Ovary (tissue), 3 donors: ENCODE results near the gene PTPRA.

Experiments
- CTCF ChIP-seq, 3 donors: fragments of 450-650 bp in 2 of 3; fragments of 200-600 bp in 1 of 3; IDR thresholded peaks; one replicate each; pipeline versions ENCODE4 v1.5.1 to v1.8.0; 2016 to 2022; ENCODE audit warnings: antibody characterized with exemption in 3 of 3, mild to moderate bottlenecking in 1 of 3
- EP300 ChIP-seq: sonication (generic); formaldehyde crosslinking; IDR thresholded peaks from one replicate; pipeline ENCODE4 v1.6.1; 2017; ENCODE audit warnings: antibody characterized with exemption
- donor health status: DM: no; HTN: no; CAD: no.

- no peak for TF ChIP-seq CTCF (IDR thresholded peaks at IDR 0.05)
- TF ChIP-seq EP300, result no peak
These were observed 114.6 kb downstream of the PTPRA start for GRCh38 chr20:2987861-2988260.
